HL-60 (cell line): ENCODE data around the gene CENPVL2.

Source experiments
- CTCF ChIP-seq: IDR thresholded peaks from one replicate; pipeline ENCODE4 v1.5.1; 2011; ENCODE audit warnings: low read length, control low read depth, inconsistent platforms; ENCODE audit not compliant: insufficient read depth
- GABPA ChIP-seq: IDR thresholded peaks from 2 replicates; pipeline ENCODE4 v1.6.1; 2012; ENCODE audit warnings: low read depth
- POLR2AphosphoS5 ChIP-seq: IDR thresholded peaks from 2 replicates; pipeline ENCODE4 v1.6.1; 2012; ENCODE audit warnings: low read depth

- TF ChIP-seq CTCF = no peak
- TF ChIP-seq GABPA = no peak
- no peak for TF ChIP-seq POLR2AphosphoS5
Measured at GRCh38 chrX:51641421-51642021, 41.1 kb downstream of the CENPVL2 start.
